HG02642 (cell line): ENCODE results near the gene NUDT21.
"Not testable (repeated sequence)": the region's sequence is repeated elsewhere in the genome, so short reads cannot be mapped to it uniquely, and the experiment has no call there.

ENCODE experiments used
- ATAC-seq: cut with Tn5 transposase; IDR thresholded peaks from one replicate; pipeline ENCODE4 v1.9.1; 2021; ENCODE audit warnings: mild to moderate bottlenecking; ENCODE audit not compliant: unreplicated experiment, poor library complexity

NUDT21 gene

DNA sequence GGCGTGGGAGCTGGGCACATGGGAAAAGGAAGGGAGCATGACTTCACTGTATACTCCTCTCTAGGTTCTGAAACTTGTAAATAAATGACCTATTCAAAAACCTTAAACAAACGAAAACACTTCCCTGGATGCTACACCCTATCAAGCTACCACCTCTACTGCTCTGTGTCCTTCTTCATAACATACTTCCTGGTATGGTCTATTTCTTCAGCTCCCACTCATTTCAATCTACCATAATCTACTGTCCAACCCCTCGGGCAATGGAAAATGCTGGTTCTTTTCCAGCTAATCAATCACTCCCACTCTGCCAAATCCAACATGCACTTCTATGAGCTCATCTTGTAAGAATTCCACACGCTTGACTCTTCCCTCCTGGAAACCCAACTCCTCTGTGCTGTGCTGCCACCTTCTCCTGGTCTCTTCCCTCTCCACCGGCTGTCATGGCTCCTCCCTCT, 68.2 kb downstream of the NUDT21 start:
- no peak for ATAC-seq

DNA sequence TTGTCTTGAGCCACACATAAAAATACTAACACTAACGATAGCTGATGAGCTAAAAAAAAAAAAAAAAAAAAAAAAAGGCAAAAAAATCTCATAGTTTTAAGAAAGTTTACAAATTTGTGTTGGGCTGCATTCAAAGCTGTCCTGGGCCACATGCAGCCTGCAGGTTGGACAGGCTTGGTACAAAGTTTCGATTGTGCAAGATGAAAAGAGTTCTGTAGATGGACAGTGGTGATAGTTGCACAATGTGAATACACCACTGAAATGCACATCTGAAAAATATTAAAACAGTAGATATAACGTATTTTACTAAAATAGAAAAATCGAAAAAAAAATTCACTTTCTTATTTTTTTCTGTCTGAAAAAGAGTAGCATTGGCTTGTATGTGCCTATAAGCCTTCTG, 68.7 kb downstream of the NUDT21 start:
- no peak for ATAC-seq

- ATAC-seq = not testable (repeated sequence)
These were observed 70.2 kb downstream of the NUDT21 start for GRCh38 chr16:56380778-56381485.
